Measurements from ENCODE around the gene MYOCOS. TPM values are rescaled to one million over a fixed set of nuclear protein-coding genes. Genes with fewer than 3 reads are reported as not detected.

Gene MYOCOS
- total RNA-seq, 6 donors from 2014 or later, result not detected

DNA sequence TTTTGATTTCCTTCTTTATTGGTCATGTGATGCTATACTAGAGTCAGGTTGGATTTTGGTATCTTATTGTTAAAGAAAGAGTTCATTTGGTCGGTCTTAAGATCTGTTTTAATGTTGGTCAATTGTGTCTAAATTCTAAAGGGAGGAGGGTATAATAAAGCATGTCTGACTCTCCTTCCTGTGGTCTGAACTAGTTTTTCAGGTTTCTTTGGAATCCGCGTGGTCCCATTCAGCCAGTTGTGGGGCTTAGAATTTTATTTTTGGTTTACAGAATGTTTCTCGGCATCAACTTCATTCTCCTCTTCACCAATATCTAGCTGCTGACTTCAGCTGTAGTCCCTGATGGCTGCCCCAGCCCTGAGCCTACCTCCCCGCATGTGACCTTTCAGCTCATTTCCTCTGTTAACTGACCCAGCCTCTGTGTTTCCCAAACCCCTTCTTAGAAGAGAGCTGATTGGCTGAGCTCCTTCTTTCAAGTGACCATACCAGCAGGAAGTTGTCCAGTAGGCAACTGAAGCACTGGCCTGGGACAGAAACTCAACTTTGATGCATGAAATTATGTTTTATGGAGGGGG, 39.1 kb downstream of the MYOCOS start:
- 73 to 92% methylated on average over 5 of the region's 5 CpGs for WGBS, 2 donors
- ATAC-seq (ENCODE audit: low FRiP score in 2 of 2), result no peak
- Histone ChIP-seq H3K27ac (no peak overlapping the region), H3K27me3 (no peaks in the 10 kb centered on the region), H3K36me3 (no peaks in the 10 kb centered on the region), H3K9me3 (no peaks in the 10 kb centered on the region), H3K4me1 (peaks cover 0 to 10% (median under 1%) of the 10 kb centered on the region in 4 donors), H3K4me3 (no peak overlapping the region)
- TF ChIP-seq POLR2AphosphoS5 (IDR thresholded peaks at IDR 0.05) (no peak), EP300 (IDR thresholded peaks at IDR 0.05) (no peak), POLR2A (IDR thresholded peaks at IDR 0.05) (no peak)
- TF ChIP-seq, protein P1, sequence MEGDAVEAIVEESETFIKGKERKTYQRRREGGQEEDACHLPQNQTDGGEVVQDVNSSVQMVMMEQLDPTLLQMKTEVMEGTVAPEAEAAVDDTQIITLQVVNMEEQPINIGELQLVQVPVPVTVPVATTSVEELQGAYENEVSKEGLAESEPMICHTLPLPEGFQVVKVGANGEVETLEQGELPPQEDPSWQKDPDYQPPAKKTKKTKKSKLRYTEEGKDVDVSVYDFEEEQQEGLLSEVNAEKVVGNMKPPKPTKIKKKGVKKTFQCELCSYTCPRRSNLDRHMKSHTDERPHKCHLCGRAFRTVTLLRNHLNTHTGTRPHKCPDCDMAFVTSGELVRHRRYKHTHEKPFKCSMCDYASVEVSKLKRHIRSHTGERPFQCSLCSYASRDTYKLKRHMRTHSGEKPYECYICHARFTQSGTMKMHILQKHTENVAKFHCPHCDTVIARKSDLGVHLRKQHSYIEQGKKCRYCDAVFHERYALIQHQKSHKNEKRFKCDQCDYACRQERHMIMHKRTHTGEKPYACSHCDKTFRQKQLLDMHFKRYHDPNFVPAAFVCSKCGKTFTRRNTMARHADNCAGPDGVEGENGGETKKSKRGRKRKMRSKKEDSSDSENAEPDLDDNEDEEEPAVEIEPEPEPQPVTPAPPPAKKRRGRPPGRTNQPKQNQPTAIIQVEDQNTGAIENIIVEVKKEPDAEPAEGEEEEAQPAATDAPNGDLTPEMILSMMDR (IDR thresholded peaks at IDR 0.05), result no peak
- no peak for DNase-seq

DNA sequence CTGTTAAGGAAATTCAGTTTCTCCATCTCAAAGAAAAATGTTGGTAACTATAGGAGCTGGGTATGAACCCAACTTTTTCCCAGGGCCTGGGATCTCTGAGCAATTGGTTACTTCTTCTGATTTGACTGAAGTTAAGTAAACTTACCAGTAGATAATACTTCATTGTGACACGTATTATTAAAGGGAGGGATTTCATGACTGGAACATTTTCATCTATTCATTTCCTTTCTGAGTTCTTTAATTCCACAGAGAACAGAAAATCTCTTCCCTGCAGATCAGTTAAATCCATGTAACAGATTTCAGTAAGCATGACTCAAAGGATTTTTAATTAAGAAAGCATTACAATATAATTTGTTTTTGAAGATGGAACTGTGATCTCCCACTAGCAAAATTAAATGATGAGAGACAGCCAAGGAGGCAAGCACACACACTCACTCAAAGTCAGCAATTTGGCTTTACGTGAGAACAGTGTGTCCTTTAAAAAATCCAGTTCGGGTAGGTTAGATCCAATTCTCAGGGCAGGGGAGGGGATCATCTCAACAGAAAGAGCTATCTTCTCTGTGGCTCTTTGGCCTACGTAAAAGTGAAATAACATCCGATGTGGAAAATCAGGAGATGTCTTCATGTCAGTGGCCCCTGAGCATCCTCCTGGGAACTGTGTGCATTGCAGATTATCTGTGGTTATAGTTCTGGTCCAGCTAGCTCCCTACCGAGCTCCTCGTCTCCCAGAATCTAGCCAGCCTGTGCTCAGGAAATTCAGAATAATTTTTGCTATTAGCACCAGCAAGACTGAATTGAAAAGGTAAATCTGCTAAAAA, 41.2 kb downstream of the MYOCOS start:
- no peak overlapping the region for H3K4me3 ChIP-seq
- TF ChIP-seq, protein P1 (IDR thresholded peaks at IDR 0.05), result no peak
- no peak for TF ChIP-seq POLR2A (IDR thresholded peaks at IDR 0.05)
- no peak for TF ChIP-seq EP300 (IDR thresholded peaks at IDR 0.05)
- DNase-seq (no peak), ATAC-seq (ENCODE audit: low FRiP score in 2 of 2) (peak in 1 of 2 donors; percentile 78)
- WGBS, 2 donors, result 86 to 88% methylated on average over 7 of the region's 7 CpGs
- H3K9me3 ChIP-seq, result no peaks in the 10 kb centered on the region
- no peak overlapping the region for H3K27ac ChIP-seq
- no peaks in the 10 kb centered on the region for H3K27me3 ChIP-seq
- H3K36me3 ChIP-seq, result no peaks in the 10 kb centered on the region
- peaks cover 0 to 10% (median 0%) of the 10 kb centered on the region in 4 donors for H3K4me1 ChIP-seq

DNA sequence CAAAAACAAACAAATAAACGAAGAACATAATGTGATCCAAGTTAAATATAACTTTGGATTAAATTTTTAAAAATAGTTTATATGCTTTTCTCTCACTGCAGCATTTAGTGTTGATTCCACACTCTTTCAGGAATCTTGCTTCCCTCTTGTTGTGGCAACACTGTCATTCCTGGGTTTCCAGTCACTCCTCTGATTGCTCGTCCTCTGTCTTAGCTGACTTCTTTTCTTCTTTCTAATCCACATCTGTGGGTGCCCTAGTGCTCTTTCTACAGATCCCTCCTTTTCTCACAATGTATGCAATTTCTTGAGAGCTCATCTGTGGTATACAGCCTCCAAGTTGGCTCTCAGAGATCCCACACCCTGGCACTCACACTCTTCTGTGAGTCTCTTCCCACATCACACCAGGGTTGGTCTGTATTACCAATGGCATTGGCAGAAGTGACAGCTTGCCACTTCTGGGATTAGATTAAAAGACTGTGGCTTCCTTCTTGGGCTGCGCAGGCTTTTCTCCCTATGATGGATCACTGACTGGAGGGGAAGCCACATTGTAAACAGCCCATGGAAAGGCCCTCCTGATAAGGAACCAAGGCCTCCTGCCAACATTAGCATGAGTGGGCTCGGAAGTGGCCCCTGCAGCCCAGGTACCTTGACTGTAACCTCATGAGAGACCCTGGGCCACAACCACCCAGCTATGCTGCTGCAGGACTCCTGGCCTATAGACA, 42.0 kb downstream of the MYOCOS start:
- no peaks in the 10 kb centered on the region for H3K9me3 ChIP-seq
- 44 to 51% methylated on average over 4 of the region's 4 CpGs for WGBS, 2 donors
- no peak overlapping the region for H3K27ac ChIP-seq
- TF ChIP-seq POLR2AphosphoS5 (IDR thresholded peaks at IDR 0.05) (no peak), POLR2A (IDR thresholded peaks at IDR 0.05) (no peak), EP300 (IDR thresholded peaks at IDR 0.05) (no peak)
- H3K4me3 ChIP-seq, result no peak overlapping the region
- H3K27me3 ChIP-seq, result no peaks in the 10 kb centered on the region
- peaks cover 0 to 10% (median 0%) of the 10 kb centered on the region in 4 donors for H3K4me1 ChIP-seq
- ATAC-seq (ENCODE audit: low FRiP score in 2 of 2) (no peak), DNase-seq (no peak)
- H3K36me3 ChIP-seq, result no peaks in the 10 kb centered on the region

DNA sequence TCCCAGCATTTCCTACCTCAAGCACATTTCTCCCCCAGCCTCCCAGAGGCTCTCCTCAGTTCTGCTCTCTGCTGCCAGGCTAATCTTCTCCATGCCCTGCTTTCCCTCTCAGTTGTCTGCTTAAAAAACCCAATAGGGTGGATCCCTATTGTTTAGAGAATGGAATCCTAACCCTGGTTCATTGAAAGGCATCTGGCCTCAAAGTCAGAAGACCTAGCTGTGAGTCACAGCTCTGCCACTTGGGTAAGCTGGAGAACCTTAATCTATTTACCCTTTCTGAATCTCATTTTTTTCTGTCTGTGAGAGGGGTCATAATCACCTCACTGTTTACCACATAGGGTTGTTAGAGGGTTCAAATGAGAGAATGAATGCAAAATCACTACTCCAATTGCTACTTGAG, 42.9 kb downstream of the MYOCOS start:
- H3K27ac ChIP-seq, result no peak overlapping the region
- no peaks in the 10 kb centered on the region for H3K36me3 ChIP-seq
- TF ChIP-seq, protein P1 (IDR thresholded peaks at IDR 0.05), result no peak
- no peak for TF ChIP-seq POLR2A (IDR thresholded peaks at IDR 0.05)
- no peak for TF ChIP-seq EP300 (IDR thresholded peaks at IDR 0.05)
- no peak for TF ChIP-seq POLR2AphosphoS5 (IDR thresholded peaks at IDR 0.05)
- H3K9me3 ChIP-seq, result no peaks in the 10 kb centered on the region
- no peak for DNase-seq
- peaks cover 0 to 10% (median 0%) of the 10 kb centered on the region in 4 donors for H3K4me1 ChIP-seq
- no peak overlapping the region for H3K4me3 ChIP-seq
- no peaks in the 10 kb centered on the region for H3K27me3 ChIP-seq
- no peak for ATAC-seq (ENCODE audit: low FRiP score in 2 of 2)

DNA sequence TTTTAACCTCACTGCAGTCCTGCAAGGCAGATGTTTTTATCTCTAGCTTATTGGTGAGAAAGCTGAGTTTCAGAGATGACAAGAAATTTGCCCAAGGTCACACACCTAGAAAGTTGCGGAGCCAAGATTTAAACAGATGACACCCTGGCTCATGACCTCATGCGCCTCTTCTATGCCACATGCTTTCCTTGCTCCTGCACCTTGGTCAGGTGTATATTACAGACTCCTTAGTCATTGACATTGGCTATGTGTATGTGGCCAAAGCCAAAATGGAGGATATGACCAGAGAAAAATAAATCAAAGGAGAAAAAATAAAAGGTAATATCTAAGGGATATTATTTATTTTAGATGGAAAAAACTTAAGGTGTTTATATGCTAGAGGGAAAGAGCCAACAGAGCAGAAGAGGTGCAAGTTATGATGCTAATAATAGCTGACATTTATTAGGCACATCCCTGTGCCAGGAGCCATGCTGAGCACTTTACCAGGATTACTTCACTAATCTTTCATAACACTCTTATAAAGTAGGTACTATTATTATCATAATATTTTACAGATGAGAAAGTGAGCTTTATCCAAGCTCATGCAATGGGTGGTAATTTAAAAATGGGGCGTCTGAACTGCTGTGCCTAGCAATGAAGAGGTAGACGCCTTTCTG, 44.2 kb downstream of the MYOCOS start:
- no peak overlapping the region for H3K4me3 ChIP-seq
- H3K9me3 ChIP-seq, result no peaks in the 10 kb centered on the region
- no peaks in the 10 kb centered on the region for H3K36me3 ChIP-seq
- ATAC-seq (ENCODE audit: low FRiP score in 2 of 2) (no peak), DNase-seq (no peak)
- H3K4me1 ChIP-seq, result peaks cover 0 to 10% (median 0%) of the 10 kb centered on the region in 4 donors
- TF ChIP-seq POLR2AphosphoS5 (IDR thresholded peaks at IDR 0.05) (no peak), POLR2A (IDR thresholded peaks at IDR 0.05) (no peak), EP300 (IDR thresholded peaks at IDR 0.05) (no peak)
- TF ChIP-seq, protein P1 (IDR thresholded peaks at IDR 0.05), result no peak
- WGBS, 2 donors, result 87 to 90% methylated on average over 4 of the region's 4 CpGs
- H3K27ac ChIP-seq, result no peak overlapping the region
- H3K27me3 ChIP-seq, result no peaks in the 10 kb centered on the region

All from upper lobe of left lung (tissue), 6 donors.